ENCODE data around the gene ATG2A. TPM values are rescaled to one million over a fixed set of nuclear protein-coding genes. Genes with fewer than 3 reads are reported as not detected.

The ATG2A gene
- total RNA-seq, 1 donor from 2014 or later: 4.4 TPM

DNA sequence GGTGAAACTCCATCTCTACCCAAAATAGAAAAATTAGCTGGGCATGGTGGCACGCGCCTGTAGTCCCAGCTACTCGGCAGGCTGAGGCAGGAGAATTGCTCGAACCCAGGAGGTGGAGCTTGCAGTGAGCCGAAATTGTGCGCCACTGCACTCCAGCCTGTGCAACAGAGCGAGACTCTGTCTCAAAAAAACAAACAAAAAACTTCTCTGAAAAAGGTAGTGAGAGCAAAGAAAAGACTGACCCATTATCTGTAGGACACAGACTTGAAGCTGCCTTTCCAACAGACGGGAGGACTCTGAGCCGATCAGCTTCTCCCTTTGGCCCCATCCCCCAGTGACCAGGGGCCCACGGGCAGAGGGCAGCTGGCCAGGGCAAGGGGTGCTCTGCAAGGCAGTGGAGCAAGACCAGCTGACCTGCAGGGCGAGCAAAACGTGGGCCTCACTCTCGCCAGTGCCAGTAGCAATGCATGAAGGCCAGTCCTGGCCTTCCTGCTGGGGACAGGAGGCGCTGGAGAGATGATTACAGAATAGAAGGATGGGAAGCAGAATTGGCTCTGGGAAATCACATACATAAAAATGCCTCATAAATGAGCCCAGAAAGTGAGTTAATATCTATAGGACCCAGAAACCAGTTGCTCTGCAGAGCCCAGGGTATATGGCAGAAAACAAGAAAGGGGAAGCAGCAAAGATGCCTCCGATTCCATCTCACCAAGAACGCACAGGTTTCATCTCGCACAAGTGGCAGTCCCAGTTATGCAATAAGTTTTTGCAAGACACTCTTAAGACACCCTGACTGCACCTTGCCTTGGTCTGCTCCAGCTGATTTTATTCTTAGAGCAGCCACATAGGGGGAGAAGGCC, 41.4 kb downstream of the ATG2A start:
- Histone ChIP-seq H3K27ac (no peak overlapping the region), H3K79me2 (ENCODE audit: low read depth) (peaks cover 17% of the 10 kb centered on the region), H3K4me3 (no peak overlapping the region), H3K9ac (no peak overlapping the region), H3K27me3 (no peaks in the 10 kb centered on the region), H3K4me1 (peaks cover 22% of the 10 kb centered on the region), H2AFZ (replicated peaks) (no peak overlapping the region), H3K4me2 (no peak overlapping the region), H4K20me1 (ENCODE audit: low read depth) (peaks cover 27% of the 10 kb centered on the region), H3F3A (ENCODE audit: low read depth) (peaks cover 15% of the 10 kb centered on the region), H3K36me3 (no peaks in the 10 kb centered on the region), H3K9me3 (ENCODE audit: low read depth) (no peaks in the 10 kb centered on the region)
- TF ChIP-seq, protein P1, sequence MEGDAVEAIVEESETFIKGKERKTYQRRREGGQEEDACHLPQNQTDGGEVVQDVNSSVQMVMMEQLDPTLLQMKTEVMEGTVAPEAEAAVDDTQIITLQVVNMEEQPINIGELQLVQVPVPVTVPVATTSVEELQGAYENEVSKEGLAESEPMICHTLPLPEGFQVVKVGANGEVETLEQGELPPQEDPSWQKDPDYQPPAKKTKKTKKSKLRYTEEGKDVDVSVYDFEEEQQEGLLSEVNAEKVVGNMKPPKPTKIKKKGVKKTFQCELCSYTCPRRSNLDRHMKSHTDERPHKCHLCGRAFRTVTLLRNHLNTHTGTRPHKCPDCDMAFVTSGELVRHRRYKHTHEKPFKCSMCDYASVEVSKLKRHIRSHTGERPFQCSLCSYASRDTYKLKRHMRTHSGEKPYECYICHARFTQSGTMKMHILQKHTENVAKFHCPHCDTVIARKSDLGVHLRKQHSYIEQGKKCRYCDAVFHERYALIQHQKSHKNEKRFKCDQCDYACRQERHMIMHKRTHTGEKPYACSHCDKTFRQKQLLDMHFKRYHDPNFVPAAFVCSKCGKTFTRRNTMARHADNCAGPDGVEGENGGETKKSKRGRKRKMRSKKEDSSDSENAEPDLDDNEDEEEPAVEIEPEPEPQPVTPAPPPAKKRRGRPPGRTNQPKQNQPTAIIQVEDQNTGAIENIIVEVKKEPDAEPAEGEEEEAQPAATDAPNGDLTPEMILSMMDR (IDR thresholded peaks at IDR 0.05): no peak
- TF ChIP-seq EZH2 (IDR thresholded peaks at IDR 0.05) (no peak), EZH2phosphoT487 (IDR thresholded peaks at IDR 0.05) (no peak)
- H3K9me3 Mint-ChIP-seq: no peaks in the 10 kb centered on the region
- DNase-seq (ENCODE audit: low spot score): no peak
- H3K4me1 Mint-ChIP-seq: peaks cover 62% of the 10 kb centered on the region
- H3K4me3 Mint-ChIP-seq: peak overlapping the region; percentile 98
- H3K36me3 Mint-ChIP-seq: peaks cover 6% of the 10 kb centered on the region
- peak overlapping the region; percentile 25 for H3K27ac Mint-ChIP-seq
- peaks cover 5% of the 10 kb centered on the region for H3K27me3 Mint-ChIP-seq (ENCODE audit: insufficient read depth, low read depth)

DNA sequence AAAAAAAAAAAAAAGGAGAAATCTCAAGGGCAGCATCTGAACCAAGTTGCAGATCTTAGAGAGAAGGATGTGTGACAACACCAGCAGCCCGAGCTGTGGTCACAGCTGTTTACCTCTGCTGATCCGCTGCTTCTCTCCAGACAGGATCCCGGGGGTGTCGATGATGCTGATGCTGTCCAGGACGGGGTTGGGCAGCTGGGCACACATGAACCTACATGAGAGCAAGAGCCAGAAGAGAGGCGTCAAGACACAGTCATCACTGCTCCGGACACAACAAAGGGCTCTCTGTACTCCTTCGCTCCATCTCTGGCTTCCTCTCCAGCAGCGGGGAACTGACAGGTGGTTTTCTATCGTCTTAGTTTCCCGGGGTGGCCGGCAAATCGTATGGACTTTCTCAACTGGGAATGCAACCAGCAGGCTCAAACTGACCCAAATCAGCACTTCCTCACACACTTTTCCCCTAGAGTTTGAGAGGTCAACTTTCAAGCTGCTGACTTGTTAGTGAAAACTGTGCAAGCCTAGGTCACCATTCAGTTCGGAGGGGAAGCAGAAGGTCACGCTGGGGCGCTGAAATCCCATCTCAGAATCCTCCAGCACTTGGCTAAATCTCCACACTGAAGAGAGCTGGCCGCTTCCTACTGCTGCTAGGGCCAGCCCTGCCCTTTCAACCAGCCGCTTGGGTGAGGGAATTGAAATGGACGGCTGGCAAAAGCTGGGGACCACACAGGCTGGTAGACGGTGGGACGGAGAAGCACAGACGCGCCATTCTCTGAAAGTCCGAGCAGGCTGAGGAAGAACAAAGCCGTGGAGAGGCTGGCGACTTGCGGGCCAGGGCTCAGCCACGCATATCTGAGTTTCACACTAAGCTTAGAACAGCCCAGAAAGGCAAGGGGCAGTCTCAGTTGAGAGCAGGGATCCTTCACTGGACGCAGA, 42.4 kb downstream of the ATG2A start:
- Mint-ChIP-seq H3K27ac (peak overlapping the region; percentile 60), H3K27me3 (ENCODE audit: insufficient read depth, low read depth) (peaks cover 3% of the 10 kb centered on the region), H3K36me3 (peaks cover 6% of the 10 kb centered on the region), H3K4me3 (peak overlapping the region; percentile 98), H3K9me3 (no peaks in the 10 kb centered on the region), H3K4me1 (peaks cover 61% of the 10 kb centered on the region)
- Histone ChIP-seq H3K27me3 (no peaks in the 10 kb centered on the region), H2AFZ (replicated peaks) (no peak overlapping the region), H4K20me1 (ENCODE audit: low read depth) (peaks cover 35% of the 10 kb centered on the region), H3K4me1 (peaks cover 22% of the 10 kb centered on the region), H3F3A (ENCODE audit: low read depth) (peaks cover 12% of the 10 kb centered on the region), H3K36me3 (no peaks in the 10 kb centered on the region), H3K9me3 (ENCODE audit: low read depth) (no peaks in the 10 kb centered on the region), H3K79me2 (ENCODE audit: low read depth) (peaks cover 17% of the 10 kb centered on the region), H3K9ac (no peak overlapping the region), H3K4me2 (no peak overlapping the region), H3K27ac (no peak overlapping the region), H3K4me3 (no peak overlapping the region)
- peak; percentile 37 for DNase-seq (ENCODE audit: low spot score)
- no peak for TF ChIP-seq EZH2 (IDR thresholded peaks at IDR 0.05)
- TF ChIP-seq EZH2phosphoT487 (IDR thresholded peaks at IDR 0.05): no peak
- TF ChIP-seq, protein P1 (IDR thresholded peaks at IDR 0.05): no peak

DNA sequence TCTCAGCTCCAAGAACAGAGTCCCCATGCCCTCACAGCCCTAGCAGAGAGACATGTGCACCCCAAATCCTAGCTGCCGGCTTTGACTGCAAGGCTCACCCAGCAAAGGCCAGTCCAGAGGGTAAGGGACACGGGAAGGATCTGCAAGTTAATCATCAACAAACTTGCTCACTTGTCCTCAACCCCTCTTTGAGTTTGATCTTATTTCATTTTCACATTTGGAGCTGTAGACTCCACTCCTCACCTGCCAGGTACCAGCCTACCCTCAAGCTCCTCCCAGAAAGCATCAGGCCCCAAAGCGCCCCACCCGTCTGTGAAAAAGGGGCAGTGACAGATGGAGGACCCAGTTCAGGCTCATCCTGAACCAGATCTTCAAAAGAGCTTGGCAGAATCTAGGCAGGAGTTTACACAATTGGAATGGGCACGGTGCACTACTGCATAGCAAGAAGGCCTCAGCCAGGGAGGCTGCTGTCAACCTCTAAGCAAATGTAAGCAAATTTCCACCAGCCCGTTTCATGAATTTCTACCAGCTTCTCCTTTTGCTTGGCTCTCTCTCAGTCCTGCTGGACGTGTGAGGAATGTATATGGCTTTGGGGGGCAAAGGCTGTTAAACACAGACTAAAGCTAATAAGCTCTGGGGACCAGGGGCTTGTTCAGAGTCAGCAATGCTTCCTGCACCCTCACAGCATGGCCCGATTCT, 44.1 kb downstream of the ATG2A start:
- H3K9me3 ChIP-seq (ENCODE audit: low read depth): no peaks in the 10 kb centered on the region
- Mint-ChIP-seq H3K36me3 (peaks cover 11% of the 10 kb centered on the region), H3K4me3 (no peak overlapping the region), H3K27me3 (ENCODE audit: insufficient read depth, low read depth) (peaks cover 4% of the 10 kb centered on the region), H3K27ac (peak overlapping the region; percentile 81), H3K4me1 (peaks cover 64% of the 10 kb centered on the region), H3K9me3 (no peaks in the 10 kb centered on the region)
- no peak overlapping the region for H3K9ac ChIP-seq
- peaks cover 19% of the 10 kb centered on the region for H3K4me1 ChIP-seq
- H4K20me1 ChIP-seq (ENCODE audit: low read depth): peaks cover 41% of the 10 kb centered on the region
- no peak for TF ChIP-seq EZH2phosphoT487 (IDR thresholded peaks at IDR 0.05)
- TF ChIP-seq EZH2 (IDR thresholded peaks at IDR 0.05): no peak
- TF ChIP-seq, protein P1 (IDR thresholded peaks at IDR 0.05): no peak
- H3F3A ChIP-seq (ENCODE audit: low read depth): peaks cover 4% of the 10 kb centered on the region
- no peak overlapping the region for H3K27ac ChIP-seq
- H3K79me2 ChIP-seq (ENCODE audit: low read depth): peaks cover 15% of the 10 kb centered on the region
- no peak overlapping the region for H2AFZ ChIP-seq (replicated peaks)
- H3K27me3 ChIP-seq: no peaks in the 10 kb centered on the region
- H3K4me2 ChIP-seq: no peak overlapping the region
- H3K4me3 ChIP-seq: no peak overlapping the region
- DNase-seq (ENCODE audit: low spot score): no peak
- no peaks in the 10 kb centered on the region for H3K36me3 ChIP-seq
